Loucy (cell line): Measurements from ENCODE around the gene MYPN.

Experiments
- H2AFZ ChIP-seq: fragments of 200-600 bp; sonication (generic); 2 replicates; pipeline ENCODE4 v1.6.0; 2016; ENCODE audit warnings: antibody characterized with exemption, mild to moderate bottlenecking, low read length, moderate library complexity
- H3F3A ChIP-seq: fragments of 200-600 bp; 2 replicates; pipeline ENCODE4 v1.6.0; 2016; ENCODE audit warnings: antibody characterized with exemption, low read depth, mild to moderate bottlenecking
- H3K27me3 ChIP-seq: fragments of 200-600 bp; sonication (generic); 2 replicates; pipeline ENCODE4 v1.6.1; 2014; ENCODE audit warnings: low read length, mild to moderate bottlenecking; ENCODE audit not compliant: insufficient read depth, poor library complexity, severe bottlenecking
- H3K36me3 ChIP-seq: fragments of 200-600 bp; sonication (generic); 2 replicates; pipeline ENCODE4 v1.6.1; 2016; ENCODE audit warnings: low read length; ENCODE audit not compliant: insufficient read depth
- H3K4me1 ChIP-seq: fragments of 200-600 bp; sonication (generic); 2 replicates; pipeline ENCODE4 v1.5.1; 2014; ENCODE audit warnings: low read length, mild to moderate bottlenecking; ENCODE audit not compliant: insufficient read depth, poor library complexity, severe bottlenecking
- H3K4me2 ChIP-seq: fragments of 200-600 bp; sonication (generic); 2 replicates; pipeline ENCODE4 v1.6.0; 2014; ENCODE audit warnings: antibody characterized with exemption, low read length, low read depth, mild to moderate bottlenecking; ENCODE audit not compliant: poor library complexity, severe bottlenecking
- H3K4me3 ChIP-seq: fragments of 200-600 bp; sonication (generic); 2 replicates; pipeline ENCODE4 v1.5.1; 2014; ENCODE audit warnings: low read length, mild to moderate bottlenecking, mixed read lengths; ENCODE audit not compliant: poor library complexity, severe bottlenecking
- H3K79me2 ChIP-seq: fragments of 200-600 bp; sonication (generic); 2 replicates; pipeline ENCODE4 v1.6.1; 2014; ENCODE audit warnings: low read length; ENCODE audit not compliant: insufficient read depth
- H3K9ac ChIP-seq: fragments of 200-600 bp; sonication (generic); 2 replicates; pipeline ENCODE4 v1.6.0; 2014; ENCODE audit warnings: mild to moderate bottlenecking, low read depth, low read length, moderate library complexity; ENCODE audit not compliant: poor library complexity, severe bottlenecking
- H3K9me2 ChIP-seq: fragments of 200-600 bp; sonication (generic); replicated peaks from 2 replicates; pipeline ENCODE4 v1.6.1; 2016; ENCODE audit warnings: low read depth, low read length, mixed read lengths
- H3K9me3 ChIP-seq: fragments of 200-600 bp; sonication (generic); 2 replicates; pipeline ENCODE4 v1.6.1; 2014; ENCODE audit warnings: mild to moderate bottlenecking, antibody characterized with exemption, low read length, low read depth; ENCODE audit not compliant: insufficient read depth
- H4K20me1 ChIP-seq: fragments of 200-600 bp; sonication (generic); 2 replicates; pipeline ENCODE4 v1.6.0; 2014; ENCODE audit warnings: antibody characterized with exemption, low read length, mild to moderate bottlenecking; ENCODE audit not compliant: insufficient read depth, poor library complexity, severe bottlenecking
- CTCF ChIP-seq: fragments of 200-600 bp; sonication (generic); conservative IDR thresholded peaks from 2 replicates; pipeline ENCODE4 v1.5.1; 2014; ENCODE audit warnings: mild to moderate bottlenecking, antibody characterized with exemption, low read length
- EZH2phosphoT487 ChIP-seq: fragments of 200-600 bp; IDR thresholded peaks from 2 replicates; pipeline ENCODE4 v1.6.1; 2018; ENCODE audit warnings: antibody characterized with exemption, mild to moderate bottlenecking, moderate library complexity, borderline replicate concordance

MYPN gene

GRCh38 chr10:68145705-68146104, 36.4 kb downstream of the MYPN start:
- H3K27me3 ChIP-seq, result no peaks in the 10 kb centered on the region
- H4K20me1 ChIP-seq, result no peaks in the 10 kb centered on the region
- H3F3A ChIP-seq, result no peaks in the 10 kb centered on the region
- no peak overlapping the region for H2AFZ ChIP-seq
- TF ChIP-seq EZH2phosphoT487 (no peak), CTCF (no peak)
- no peaks in the 10 kb centered on the region for H3K9me3 ChIP-seq
- no peak overlapping the region for H3K4me2 ChIP-seq
- H3K4me1 ChIP-seq, result no peaks in the 10 kb centered on the region
- H3K4me3 ChIP-seq, result no peak overlapping the region
- no peak overlapping the region for H3K9ac ChIP-seq
- H3K36me3 ChIP-seq, result no peaks in the 10 kb centered on the region
- H3K9me2 ChIP-seq, result no peaks in the 10 kb centered on the region
- H3K79me2 ChIP-seq, result no peaks in the 10 kb centered on the region

- no peaks in the 10 kb centered on the region for H3K79me2 ChIP-seq
- H2AFZ ChIP-seq, result no peak overlapping the region
- H3K4me3 ChIP-seq, result no peak overlapping the region
- TF ChIP-seq CTCF (no peak), EZH2phosphoT487 (no peak)
- H3K9ac ChIP-seq, result no peak overlapping the region
- H3K4me1 ChIP-seq, result no peaks in the 10 kb centered on the region
- no peaks in the 10 kb centered on the region for H3K9me2 ChIP-seq
- H3K36me3 ChIP-seq, result no peaks in the 10 kb centered on the region
- H3K27me3 ChIP-seq, result no peaks in the 10 kb centered on the region
- H3K4me2 ChIP-seq, result no peak overlapping the region
- no peaks in the 10 kb centered on the region for H3F3A ChIP-seq
- no peaks in the 10 kb centered on the region for H4K20me1 ChIP-seq
- H3K9me3 ChIP-seq, result no peaks in the 10 kb centered on the region
These were observed 36.8 kb downstream of the MYPN start for GRCh38 chr10:68146133-68146532.

- no peak overlapping the region for H3K4me2 ChIP-seq
- no peaks in the 10 kb centered on the region for H3F3A ChIP-seq
- no peak overlapping the region for H3K4me3 ChIP-seq
- H3K9ac ChIP-seq, result no peak overlapping the region
- H3K79me2 ChIP-seq, result no peaks in the 10 kb centered on the region
- no peak for TF ChIP-seq CTCF
- TF ChIP-seq EZH2phosphoT487, result no peak
- no peaks in the 10 kb centered on the region for H3K27me3 ChIP-seq
- H3K9me3 ChIP-seq, result no peaks in the 10 kb centered on the region
- H2AFZ ChIP-seq, result no peak overlapping the region
- H4K20me1 ChIP-seq, result no peaks in the 10 kb centered on the region
- no peaks in the 10 kb centered on the region for H3K36me3 ChIP-seq
- H3K9me2 ChIP-seq, result no peaks in the 10 kb centered on the region
- no peaks in the 10 kb centered on the region for H3K4me1 ChIP-seq
These were observed 42.2 kb downstream of the MYPN start for GRCh38 chr10:68151453-68151852.
